ENCODE measurements around the gene DUOX1.
"Not testable (repeated sequence)": the region's sequence is repeated elsewhere in the genome, so short reads cannot be mapped to it uniquely, and the experiment has no call there.

Gene DUOX1

DNA sequence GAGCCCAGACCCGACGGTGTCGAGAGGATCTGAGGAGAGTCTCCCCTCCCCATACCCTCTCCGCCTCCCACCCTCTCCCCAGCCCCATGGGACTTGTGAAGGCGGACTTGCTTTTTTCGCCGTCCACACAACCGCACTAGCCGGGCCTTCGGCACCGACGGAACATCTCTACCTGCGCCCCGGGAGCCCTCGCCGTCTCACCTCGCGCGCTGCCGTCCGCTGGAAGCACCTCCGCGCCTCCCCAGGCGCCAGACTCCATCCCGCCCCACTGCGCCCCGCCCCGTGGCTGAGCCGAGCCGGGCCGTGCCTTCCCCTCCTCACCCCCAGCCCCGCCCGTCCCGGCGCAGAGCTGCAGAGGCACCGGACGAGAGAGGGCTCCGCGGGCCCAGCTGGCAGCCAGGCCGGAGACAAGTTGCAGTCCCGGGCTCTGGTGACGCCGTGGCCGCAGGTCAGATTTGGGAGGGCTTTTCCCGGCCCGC is at the start of gene DUOX1, which contains the start of gene DUOXA1:
Gene DUOX1 (plus strand): TSS at position 344 of the 479 bp plus-strand sequence. CDS start 1,973 bp downstream, outside the sequence.
Gene DUOXA1 (minus strand): TSS at position 229 of the 479 bp plus-strand sequence. CDS start 6,865 bp downstream, outside the sequence.
- no peak for DNase-seq (ENCODE audit: low read depth)

DNA sequence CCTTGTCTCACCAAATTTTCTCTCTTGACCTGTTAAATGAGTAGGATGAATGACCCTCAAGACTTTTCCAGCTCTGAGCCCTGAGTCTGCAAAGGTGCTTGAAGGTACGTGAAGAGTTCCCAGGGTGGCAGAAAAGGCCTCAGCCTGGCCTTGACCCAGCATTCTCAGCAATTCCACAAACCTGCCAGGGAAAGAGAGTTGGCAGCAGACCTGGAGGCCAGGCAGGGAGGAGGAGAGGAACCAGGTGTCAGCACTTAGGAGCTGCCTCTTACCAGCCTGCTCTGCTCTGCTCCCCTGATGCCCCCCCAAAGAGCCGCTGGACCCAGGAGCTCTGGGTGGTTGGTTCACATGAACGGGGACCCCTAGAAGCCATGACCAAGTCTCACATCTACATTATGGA is 49.2 kb upstream of the DUOX1 start:
- DNase-seq (ENCODE audit: low read depth) = not testable (repeated sequence)

DNA sequence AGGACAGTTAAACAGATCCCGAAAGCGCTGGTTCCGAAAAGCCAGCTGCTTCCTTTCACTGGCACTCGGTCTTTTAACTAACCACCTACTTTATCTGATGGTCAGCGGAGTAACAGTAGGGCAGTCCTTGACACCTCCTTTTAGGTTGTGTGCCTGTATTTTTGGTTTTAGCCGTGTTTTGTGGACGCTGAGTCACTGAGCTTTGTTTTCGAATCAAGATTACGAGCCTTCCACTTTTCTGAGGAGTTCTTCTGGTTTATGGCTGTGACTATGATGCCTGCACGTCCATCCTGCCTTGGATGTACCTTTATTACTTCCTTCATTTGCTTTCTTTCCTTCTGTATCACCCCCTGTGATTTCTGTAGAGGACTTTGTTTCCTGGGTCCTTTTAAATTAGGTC is 47.4 kb upstream of the DUOX1 start:
- not testable (repeated sequence) for DNase-seq (ENCODE audit: low read depth)

DNA sequence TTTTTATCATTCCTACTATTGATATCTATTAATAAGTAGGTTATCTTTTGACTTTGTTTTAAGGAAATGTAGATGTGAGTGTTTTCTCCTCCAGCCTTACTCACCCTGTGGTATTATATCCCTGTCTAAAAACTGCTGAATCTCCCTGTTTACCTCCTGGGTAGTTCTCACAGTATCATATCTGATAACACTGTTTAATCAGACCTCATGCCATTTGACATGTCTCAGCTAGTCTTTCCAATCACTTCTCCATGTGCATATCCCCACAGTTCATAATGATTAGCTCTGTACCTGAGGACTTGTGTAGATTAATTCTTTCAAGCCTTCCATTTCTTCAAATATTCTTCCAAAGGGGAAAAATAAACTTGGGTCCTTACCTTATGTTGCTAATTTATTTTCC is 46.6 kb upstream of the DUOX1 start:
- DNase-seq (ENCODE audit: low read depth) = no peak

DNA sequence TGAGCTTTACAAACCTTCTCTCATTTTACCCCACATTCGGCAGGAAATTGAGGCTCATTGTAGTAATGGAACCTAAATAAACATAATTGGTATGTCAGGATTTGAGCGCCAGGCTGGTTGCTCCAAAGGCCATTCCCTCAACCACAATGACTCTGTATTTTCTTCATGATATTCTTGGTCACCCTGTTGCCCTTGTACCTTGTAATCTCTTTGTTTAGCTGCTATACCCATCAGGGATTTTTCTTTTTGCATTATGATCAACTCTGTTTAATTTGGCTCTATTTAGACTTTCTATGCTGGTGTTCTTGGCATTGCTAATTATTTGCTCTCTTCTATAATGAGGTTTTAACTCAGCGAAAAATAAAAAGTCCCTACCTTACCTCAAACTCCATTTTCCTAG is 45.6 kb upstream of the DUOX1 start:
- no peak for DNase-seq (ENCODE audit: low read depth)

DNA sequence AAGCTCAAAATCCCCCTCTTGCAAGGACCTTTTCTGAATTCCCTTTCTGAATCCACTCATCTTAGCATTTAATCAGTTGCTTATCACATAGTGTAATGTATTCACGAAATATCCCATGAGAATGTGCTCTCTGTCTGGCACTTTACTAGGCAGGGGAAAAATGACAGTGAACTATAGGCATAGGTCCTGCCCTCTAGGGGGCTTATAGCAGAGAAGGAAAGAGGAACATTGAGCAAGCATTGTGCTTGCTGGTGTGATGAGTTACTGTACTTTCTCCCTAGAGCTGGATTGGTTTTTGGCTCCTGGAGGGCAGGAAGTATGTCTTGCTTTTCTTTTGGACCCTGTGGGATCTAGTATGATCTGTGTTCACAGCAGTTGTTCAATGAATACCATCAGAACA is 42.3 kb upstream of the DUOX1 start:
- no peak for DNase-seq (ENCODE audit: low read depth)

DNA sequence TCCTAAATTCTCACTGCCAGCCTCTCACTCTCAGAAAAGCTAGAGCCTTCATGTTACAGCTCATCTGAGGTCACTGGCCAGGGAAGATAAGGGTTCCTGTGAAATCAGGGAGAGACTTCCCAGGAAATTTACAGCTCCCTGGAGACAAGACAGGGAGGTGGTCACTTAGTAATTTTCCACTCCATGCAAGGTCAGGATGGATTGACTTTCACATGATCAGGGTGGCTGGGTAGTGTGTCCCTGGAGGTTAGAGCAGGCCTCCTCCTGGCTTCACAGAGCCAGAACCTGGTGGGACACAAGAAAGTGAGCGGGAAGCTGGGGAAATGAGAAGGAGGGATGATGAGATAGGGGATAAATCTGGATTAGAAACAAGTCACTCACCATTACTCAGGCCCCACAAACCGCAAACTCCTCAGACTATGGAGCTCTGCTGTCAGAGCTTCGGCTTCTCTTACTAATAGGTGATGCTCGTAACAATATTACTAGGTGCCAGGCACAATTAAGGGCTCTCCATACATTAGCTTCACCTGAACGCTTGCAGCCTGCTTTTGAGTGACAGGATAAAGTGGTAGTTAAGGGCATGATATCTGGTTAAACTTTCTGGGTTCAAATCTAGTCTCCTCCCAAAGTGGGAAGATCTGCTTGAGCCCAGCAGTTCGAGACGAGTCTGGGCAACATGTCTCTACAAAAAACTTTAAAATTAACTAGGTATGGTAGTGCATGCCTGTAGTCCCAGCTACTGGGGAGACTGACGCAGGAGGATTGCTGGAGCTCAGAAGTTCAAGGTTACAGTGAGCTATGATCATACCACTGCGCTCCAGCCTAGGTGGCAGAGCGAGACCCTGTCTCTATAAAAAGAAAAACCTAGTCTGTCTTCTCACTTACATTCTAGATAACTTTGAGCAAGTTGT is 40.7 kb upstream of the DUOX1 start:
- DNase-seq (ENCODE audit: low read depth) = no peak

DNA sequence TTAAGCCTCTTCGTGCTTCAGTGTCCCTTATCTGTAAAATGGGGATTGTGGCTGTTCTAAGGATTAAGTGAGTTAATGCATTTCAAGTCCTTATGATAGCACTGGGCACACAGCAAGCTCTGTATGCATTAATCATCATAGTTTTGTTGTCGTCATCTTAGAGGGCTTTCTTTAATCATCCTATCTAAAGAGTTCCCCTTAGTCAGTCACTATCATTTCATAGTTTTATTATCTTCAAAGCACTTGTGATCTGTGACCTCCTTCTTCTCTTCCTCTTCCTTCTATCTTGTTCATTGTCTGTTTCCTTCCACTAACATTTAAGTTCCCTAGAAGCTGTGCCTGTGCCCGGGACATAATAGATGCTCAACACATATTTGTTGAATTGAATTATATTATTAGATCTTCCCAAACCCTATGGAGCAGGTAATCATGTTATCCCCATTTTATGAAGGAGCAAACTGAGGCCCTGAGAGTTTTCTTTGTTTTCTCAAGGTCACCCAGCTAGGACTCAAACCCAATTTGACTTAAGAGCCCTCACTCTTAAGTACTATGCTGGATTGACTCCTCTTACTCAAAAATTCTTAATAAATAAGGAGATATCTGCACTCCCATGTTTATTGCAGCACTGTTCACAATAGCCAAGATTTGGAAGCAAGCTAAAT is 40.0 kb upstream of the DUOX1 start:
- no peak for DNase-seq (ENCODE audit: low read depth)

DNA sequence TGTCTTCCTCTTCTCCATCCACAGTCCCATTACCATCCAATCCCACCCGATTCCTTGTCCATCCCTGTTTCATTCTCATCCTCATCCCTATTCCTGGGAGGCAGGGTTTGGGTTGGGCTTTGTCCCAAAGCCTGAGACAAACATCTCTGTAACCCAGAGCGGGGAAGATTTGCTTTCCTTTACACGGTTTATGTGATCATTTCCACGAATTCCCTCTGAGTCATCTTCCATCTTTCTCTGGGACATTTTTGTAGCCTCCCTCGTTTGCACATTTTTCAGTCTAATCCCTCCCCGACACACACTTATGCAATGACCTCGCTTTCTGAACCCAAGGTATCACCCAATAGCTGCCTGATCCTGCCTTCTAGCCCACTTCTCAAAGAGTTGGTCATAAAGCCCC is 38.6 kb upstream of the DUOX1 start:
- peak; percentile 6 for DNase-seq (ENCODE audit: low read depth)

DNA sequence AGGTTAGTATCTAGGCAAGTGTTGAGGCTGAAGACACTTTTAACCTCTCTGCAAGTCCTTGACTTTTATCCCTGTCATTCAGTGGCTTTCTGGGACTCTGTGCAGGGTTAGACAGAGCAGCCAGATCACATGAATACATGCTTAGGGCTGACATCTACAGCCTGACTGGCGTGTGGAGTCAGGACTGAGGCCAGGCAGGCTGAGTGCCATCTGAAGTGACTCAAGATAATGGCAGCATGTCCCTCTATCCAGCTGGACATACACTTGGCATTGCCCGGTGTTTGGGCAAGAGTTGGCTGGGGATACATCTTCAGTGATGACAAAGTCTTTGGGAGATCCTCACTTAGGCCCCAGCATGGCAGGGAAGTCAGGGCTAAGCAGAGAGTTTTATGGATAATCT is 38.2 kb upstream of the DUOX1 start:
- DNase-seq (ENCODE audit: low read depth) = no peak

DNA sequence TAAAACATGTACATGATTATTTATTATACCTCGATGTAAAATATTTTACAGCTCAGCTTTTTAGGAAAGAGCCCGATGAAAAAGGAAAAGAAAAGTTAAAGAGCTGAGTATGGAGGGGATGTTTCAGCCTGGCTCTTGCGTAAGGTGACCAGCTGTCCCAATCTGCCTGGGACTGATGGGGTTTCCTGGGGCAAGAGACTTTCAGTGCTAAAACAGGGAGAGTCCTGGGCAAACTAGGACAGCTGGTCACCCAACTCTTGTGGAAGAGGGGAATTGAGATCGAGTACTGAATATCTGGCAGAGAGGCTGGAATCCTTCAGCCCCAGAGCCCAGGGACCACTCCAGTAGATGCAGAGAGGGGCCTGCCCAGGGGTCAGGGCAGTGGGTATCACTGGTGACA is 36.8 kb upstream of the DUOX1 start:
- DNase-seq (ENCODE audit: low read depth) = no peak

DNA sequence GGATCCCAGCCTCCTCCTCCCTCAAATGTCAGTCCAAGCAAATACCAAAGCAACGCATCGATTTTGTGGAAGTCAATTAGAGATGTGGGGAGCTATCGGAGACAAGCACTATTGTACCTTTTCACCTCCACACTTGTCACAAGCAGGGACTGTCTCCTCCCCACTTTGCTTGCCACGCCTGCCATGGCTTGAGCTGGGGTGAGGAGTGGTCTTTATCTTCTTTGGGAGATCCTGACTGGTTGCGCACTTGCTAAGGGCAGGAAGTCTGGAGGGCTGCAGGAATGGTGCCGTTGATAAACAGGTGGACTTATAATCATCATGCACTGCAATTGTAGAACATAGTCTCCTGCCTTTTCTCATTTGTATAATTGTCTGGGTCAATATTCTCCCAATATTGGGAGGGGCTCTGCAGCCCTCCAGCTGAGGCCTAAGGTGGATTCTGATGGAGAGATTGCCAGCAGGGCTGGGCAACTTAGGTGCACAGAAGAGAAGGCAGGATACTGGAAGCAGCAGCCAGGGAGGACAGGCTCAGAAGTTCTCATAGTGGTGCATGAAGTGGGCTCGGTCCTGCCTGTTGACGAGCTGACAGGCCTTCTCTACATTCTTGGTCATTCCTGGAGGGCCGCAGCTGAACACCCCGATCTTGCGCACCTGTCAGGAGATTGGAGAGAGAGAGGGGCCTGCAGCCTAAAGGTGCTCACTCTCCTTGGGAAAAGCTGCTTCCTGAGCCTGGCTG is 36.0 kb upstream of the DUOX1 start:
- DNase-seq (ENCODE audit: low read depth) = no peak

DNA sequence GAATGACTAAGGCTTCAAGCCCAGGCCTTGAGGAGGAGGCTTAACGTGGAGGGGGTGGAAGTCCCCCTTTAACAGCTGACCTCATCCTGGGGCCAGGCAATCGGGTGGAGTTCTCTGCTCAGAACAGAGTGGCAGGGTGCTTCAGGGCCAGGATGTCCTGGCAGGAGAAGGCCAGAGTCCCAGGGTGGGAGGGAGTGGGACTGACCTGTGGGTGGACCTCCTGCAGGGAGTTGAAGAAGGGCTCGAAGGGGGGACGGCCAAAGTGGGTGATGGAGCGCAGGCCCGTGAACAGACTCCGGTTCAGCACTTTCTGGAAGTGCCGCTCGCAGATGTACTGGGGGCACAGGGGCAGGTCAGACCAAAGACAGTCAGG is 35.5 kb upstream of the DUOX1 start:
- DNase-seq (ENCODE audit: low read depth) = no peak

DNA sequence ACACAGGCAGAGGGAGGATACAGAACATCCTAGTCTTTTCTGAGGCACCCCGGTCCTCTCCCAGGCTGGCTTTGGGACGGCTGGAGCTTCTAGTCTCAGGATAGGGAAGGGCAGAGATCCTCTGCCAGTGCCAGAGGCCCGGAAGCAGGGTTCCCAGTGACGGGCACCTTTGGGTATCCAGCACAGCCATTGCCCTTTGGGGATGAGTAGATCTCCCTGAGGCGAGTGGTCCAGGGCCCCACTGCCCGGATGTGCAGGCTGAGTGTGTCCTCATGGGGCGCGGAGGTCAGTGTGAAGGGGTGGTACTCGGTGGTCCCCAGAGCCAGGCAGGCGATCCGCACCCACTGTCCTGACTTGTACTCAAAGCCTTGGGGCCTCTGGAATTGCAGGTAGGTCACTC is 34.1 kb upstream of the DUOX1 start:
- no peak for DNase-seq (ENCODE audit: low read depth)

DNA sequence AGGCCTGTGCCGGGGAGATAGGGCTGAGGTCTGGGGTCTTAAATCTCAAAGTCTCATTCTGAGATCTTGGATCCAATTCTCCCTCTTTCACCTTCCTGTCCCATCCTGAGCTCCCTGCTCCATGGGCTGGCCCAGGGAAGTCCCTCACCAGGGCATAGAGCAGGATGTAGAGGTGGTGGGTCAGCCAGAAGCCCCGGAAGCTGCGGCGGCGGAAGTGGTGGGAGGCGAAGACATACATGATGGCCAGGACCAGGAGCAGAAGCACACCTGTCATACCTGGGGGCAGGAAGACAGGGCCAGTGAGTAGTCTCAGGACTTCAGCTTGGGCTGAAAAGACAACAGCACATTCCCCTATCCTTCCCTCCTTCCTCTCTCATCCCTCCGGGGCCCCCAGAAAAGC is 32.3 kb upstream of the DUOX1 start:
- no peak for DNase-seq (ENCODE audit: low read depth)

DNA sequence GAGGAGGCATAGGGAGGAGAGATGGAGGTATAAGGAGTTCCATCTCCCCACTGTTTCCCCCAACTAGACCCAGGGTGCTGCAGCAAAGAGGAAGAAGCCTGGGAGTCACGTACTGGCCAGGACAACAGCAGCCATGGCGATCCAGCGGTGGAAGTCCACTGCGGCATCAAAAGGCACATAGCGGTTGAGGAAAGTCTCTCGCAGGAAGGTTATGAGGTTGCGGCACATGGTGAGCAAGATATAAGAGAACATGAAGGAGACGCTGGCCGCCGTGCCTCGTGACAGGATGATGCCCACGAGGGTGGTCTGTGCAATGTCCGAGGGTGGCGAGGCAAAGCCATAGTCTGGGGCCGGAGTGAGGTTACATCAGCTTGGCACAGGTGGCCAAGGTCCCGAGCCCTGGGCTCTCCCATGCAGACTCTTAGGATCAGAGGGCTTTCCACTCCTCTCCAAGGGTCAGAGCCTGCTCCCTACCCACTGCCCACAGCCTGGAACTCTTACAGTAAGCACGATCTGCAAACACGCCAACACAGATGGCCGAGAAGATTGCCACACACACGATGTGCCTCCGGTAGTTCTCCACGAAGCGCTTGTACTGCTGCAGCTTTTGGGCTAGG is 30.1 kb upstream of the DUOX1 start:
- DNase-seq (ENCODE audit: low read depth) = no peak

DNA sequence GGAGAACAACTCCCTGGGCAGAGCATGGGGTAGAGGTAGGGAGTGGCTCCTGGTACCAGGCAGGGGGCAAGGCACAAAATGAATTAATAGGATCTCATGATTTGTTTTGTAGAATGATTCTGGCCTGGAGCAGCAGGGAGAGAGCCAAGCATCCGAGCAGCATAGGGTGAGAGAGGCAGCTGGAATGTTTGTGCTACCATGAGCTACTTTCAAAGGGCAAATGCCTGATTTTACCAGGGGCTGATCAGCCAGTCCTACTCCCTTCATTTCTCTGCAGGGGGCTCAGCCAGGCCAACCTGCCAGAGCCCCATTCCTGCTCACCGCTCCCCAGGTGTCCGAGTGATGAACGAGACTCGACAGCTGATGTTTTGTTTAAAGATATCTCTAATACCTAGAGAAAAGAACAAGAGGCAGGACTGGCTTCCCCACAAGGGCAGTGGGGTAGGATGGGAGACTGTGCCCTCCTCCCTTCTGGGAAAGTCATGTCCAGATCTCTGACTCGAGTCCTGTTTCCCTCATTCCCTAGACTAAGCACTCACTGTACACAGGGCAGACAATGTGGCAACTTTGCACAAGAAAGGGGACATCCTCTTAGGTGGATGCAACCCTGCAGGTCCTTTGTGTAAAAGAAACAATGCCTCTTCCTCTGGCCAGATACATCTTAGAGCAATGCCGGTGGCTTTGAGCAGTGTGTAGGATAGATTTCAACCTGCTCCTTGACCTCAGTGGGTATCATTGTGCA is 28.7 kb upstream of the DUOX1 start:
- DNase-seq (ENCODE audit: low read depth) = no peak

DNA sequence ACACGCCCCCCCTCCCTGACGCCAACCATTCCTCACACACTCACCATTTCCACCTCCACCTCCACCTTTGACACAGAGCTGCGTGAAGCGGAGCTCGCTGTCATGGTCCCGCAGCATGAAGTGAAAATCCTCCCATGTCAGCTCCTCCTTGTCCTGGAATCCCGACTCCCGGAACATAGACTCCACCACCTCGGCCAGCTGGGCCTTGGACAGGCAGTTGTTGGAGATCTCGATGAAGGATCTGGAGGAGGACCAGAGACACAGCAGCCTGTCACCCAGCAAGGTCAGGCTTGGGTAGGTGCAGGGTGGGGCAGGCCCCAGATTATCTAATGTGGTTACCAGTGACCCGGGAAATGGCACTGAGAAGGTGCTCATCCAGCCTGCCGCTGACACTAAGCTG is 28.0 kb upstream of the DUOX1 start:
- no peak for DNase-seq (ENCODE audit: low read depth)

DNA sequence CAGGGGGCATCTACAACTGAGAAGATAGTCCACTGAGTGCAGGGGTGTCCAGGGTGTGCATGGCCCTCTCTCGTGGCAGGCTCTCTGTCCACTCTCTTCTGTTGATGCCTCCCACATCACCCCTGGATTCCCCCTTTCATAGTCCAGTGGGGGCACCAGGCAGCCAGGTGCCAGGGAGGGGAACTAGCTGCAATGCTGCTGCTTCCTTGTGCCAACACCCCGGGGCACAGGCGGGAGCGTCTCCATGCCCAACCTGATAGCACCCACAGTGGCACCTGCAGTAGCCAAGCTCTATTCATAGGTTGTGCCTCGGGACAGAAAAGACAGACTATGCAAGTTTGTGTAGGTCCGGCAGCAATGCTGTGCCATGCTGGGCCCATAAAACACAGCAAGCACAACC is 27.6 kb upstream of the DUOX1 start:
- DNase-seq (ENCODE audit: low read depth) = no peak

DNA sequence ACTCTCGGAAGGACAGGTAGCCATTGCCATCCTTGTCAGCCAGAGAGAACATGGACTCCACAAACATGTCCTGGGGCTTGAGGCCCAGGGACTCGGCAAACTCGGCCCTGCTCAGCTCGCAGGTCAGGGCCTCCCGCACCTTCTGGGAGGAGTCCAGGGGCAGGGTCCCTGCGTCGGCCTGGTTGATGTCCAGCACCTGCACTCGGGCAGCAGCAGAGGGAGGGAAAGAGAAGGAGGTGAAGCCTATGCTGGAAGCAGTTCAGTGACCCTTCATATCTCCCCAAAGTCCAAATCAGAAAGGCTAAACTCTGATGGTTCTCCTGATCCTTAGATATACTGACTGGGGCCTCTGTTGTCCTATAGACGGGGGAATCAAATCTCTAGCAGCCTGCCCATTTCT is 25.6 kb upstream of the DUOX1 start:
- not testable (repeated sequence) for DNase-seq (ENCODE audit: low read depth)

DNA sequence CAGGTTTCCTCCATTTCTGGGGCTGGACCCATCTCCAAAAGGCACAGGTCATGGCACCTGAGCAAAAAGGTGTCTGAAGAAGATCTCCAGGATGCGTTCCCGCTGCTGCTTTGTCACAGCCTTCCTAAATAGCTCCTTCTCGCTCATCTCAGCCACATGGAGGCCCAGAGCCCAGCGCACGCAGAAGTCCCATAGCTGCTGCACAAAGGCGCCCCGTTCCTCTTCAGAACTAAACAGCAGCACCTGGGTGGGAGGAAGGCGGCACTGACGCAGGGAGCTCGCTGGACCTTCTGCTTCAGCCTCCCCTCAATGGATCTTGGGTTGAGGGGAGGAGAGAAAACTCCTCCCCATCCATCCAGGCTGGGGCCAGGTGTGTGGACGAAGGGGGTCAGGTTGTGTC is 24.2 kb upstream of the DUOX1 start:
- no peak for DNase-seq (ENCODE audit: low read depth)

Data from non-pigmented ciliary epithelial cell (primary cell).